HG02970 (cell line): ENCODE data around the gene ZNF345.

Experiments used
- ATAC-seq: cut with Tn5 transposase; IDR thresholded peaks from one replicate; pipeline ENCODE4 v1.9.1; 2021; ENCODE audit warnings: mild to moderate bottlenecking, moderate library complexity, moderate number of reproducible peaks; ENCODE audit not compliant: unreplicated experiment, low FRiP score

Gene ZNF345

GRCh38 chr19:36850559-36851442 lies at the start of gene ZNF345:
Gene ZNF345, plus strand, starts transcription at chr19:36850876. Its CDS starts 25,955 bp downstream, at chr19:36876831.
- ATAC-seq, result peak; percentile 80

- no peak for ATAC-seq
These were observed 45.3 kb upstream of the ZNF345 start for GRCh38 chr19:36805364-36805763.

- ATAC-seq, result no peak
These were observed 43.6 kb upstream of the ZNF345 start for GRCh38 chr19:36807029-36807428.

GRCh38 chr19:36819130-36819630 lies 31.5 kb upstream of the ZNF345 start:
- no peak for ATAC-seq

- ATAC-seq, result no peak
These were observed 28.9 kb upstream of the ZNF345 start for GRCh38 chr19:36821758-36822157.

GRCh38 chr19:36833430-36833829 lies 17.2 kb upstream of the ZNF345 start:
- ATAC-seq, result no peak

GRCh38 chr19:36837176-36837905 lies 13.3 kb upstream of the ZNF345 start:
- ATAC-seq, result no peak

GRCh38 chr19:36837906-36838783 lies 12.5 kb upstream of the ZNF345 start, which contains the start of gene ZNF790:
Gene ZNF790, minus strand, starts transcription at chr19:36838387. Its CDS starts 12,768 bp downstream, at chr19:36825619.
- ATAC-seq, result peak; percentile 94

GRCh38 chr19:36838784-36839324 lies 11.8 kb upstream of the ZNF345 start:
- ATAC-seq, result no peak

GRCh38 chr19:36847968-36848367 lies 2.7 kb upstream of the ZNF345 start:
- no peak for ATAC-seq

GRCh38 chr19:36849701-36850558 lies 746 bp upstream of the ZNF345 start:
- peak; percentile 83 for ATAC-seq

GRCh38 chr19:36851898-36852297 lies 1.2 kb downstream of the ZNF345 start:
- no peak for ATAC-seq

GRCh38 chr19:36876993-36877938 lies 26.6 kb downstream of the ZNF345 start:
- ATAC-seq, result no peak

GRCh38 chr19:36891768-36892357 lies 41.2 kb downstream of the ZNF345 start:
- ATAC-seq, result no peak

- ATAC-seq, result no peak
These were observed 44.2 kb downstream of the ZNF345 start for GRCh38 chr19:36894849-36895383.

- no peak for ATAC-seq
These were observed 47.7 kb downstream of the ZNF345 start for GRCh38 chr19:36898422-36898821.
